Subcutaneous adipose tissue (tissue), 4 donors: ENCODE measurements around the gene MAN2A1. TPM values are rescaled to one million over a fixed set of nuclear protein-coding genes. Genes with fewer than 3 reads are reported as not detected.

Experiments
- CTCF ChIP-seq: fragments of 450-650 bp; IDR thresholded peaks from one replicate; pipeline ENCODE4 v1.5.1; 2016; ENCODE audit warnings: low read depth, mild to moderate bottlenecking, control low read depth, antibody characterized with exemption, moderate library complexity
- total RNA-seq, 4 donors: library from RNA; depleted of rRNA; stranded (reverse); fragments of >200 nt; gene quantifications; one replicate each; pipeline ENCODE4 v1.1.0, GENCODE V29; 2016

MAN2A1 gene
- total RNA-seq, 4 donors from 2014 or later = 42.8 to 67.8 (median 54.4) TPM

DNA sequence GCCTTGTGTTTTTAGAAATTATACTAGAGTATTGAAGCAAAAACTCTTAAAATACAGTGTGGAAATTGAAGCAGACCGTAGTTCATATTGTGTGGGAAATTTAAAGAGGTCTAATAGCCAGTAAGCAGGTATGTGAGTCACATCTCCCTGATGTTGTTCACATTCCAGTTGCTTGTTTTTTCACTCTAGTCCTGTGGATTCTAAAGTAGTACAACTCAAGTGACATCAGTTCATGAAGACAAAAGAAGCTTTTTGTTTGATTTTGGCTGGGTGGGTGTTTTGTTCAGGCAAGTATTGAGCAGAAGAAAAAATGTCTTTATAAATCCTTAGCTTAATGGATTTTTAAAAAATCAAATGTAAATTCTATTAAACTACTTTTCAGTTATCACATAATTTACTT is 216.2 kb downstream of the MAN2A1 start:
- no peak for TF ChIP-seq CTCF

- TF ChIP-seq CTCF = no peak
Measured at GRCh38 chr5:109907189-109907588, 217.5 kb downstream of the MAN2A1 start.

- TF ChIP-seq CTCF = no peak
Measured at GRCh38 chr5:109907731-109908130, 218.0 kb downstream of the MAN2A1 start.

DNA sequence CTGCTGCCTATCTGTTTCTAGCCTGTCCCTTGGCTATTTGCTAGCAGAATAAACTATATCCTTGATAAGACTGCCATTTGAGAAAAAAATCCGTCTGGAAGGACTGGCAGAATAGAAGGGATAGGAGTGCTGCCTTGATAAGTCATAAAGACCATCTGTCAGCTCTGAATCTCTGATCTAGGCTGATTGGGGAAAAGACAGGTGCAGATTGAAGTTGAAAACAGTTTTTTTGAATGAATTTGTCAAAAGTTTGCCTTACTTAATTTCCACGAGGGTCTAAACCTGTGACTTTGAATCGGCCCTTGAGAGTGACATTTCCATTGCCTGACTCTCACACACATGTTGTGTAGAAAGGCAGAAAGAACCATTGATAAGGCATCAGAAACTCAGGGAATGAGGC is 218.6 kb downstream of the MAN2A1 start:
- no peak for TF ChIP-seq CTCF

DNA sequence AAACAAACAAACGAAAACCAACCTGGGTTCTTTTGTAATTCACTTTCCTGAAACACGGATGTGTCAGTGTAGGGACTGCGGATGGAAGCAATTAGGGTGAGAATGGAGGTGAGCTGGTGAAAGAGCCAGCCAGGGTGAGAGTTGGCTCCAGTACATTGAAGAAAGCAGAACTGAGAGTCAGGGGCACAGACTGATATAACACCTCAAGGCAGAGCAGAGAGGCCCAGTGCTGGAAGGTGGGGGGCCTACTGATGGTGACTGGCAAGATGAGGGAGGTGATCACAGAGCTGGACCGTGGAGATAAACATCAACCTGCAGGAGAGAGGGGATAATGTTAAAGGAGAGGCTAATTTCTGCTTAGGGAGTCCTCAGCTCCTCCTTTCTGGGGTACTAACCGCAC is 221.1 kb downstream of the MAN2A1 start:
- TF ChIP-seq CTCF = no peak

- no peak for TF ChIP-seq CTCF
Measured at GRCh38 chr5:109911731-109912130, 222.0 kb downstream of the MAN2A1 start.

- TF ChIP-seq CTCF = no peak
Measured at GRCh38 chr5:109914906-109915305, 225.2 kb downstream of the MAN2A1 start.
